ENCODE measurements around the gene SLC17A8.

DNA sequence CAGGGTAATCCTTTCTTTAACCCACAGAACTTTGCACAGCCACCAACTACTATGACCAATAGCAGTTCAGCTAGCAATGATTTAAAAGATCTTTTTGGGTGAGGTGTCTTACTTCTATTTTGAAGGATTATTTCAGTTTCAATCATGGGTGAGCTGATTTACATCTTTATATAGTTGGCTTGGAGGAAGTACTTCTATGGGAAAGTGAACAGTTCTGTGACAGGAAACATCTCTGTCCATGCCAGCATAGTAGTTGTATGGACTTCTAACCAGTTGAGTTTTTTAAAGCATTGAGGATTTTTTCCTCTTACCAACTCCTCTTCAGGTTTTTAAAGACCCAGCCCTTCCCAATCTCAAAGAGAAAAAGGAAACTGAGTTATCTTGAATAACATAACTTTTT is 17.8 kb upstream of the SLC17A8 start:
- TF ChIP-seq RBAK (tag by site-specific recombination; IDR thresholded peaks at IDR 0.05) (no peak), ZNF792 (tag by site-specific recombination; IDR thresholded peaks at IDR 0.05) (no peak), KLF1 (tag by site-specific recombination; IDR thresholded peaks at IDR 0.05) (no peak), ZBTB7A (tag by site-specific recombination; IDR thresholded peaks at IDR 0.05; ENCODE audit: low read depth) (no peak), HOXA7 (CRISPR knock-in tag; IDR thresholded peaks at IDR 0.05; ENCODE audit: borderline replicate concordance) (no peak), ZBTB17 (tag by site-specific recombination; IDR thresholded peaks at IDR 0.05) (no peak)
- TF ChIP-seq, protein P1, sequence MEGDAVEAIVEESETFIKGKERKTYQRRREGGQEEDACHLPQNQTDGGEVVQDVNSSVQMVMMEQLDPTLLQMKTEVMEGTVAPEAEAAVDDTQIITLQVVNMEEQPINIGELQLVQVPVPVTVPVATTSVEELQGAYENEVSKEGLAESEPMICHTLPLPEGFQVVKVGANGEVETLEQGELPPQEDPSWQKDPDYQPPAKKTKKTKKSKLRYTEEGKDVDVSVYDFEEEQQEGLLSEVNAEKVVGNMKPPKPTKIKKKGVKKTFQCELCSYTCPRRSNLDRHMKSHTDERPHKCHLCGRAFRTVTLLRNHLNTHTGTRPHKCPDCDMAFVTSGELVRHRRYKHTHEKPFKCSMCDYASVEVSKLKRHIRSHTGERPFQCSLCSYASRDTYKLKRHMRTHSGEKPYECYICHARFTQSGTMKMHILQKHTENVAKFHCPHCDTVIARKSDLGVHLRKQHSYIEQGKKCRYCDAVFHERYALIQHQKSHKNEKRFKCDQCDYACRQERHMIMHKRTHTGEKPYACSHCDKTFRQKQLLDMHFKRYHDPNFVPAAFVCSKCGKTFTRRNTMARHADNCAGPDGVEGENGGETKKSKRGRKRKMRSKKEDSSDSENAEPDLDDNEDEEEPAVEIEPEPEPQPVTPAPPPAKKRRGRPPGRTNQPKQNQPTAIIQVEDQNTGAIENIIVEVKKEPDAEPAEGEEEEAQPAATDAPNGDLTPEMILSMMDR (tag by site-specific recombination; IDR thresholded peaks at IDR 0.05): no peak
- TF ChIP-seq, protein P2, sequence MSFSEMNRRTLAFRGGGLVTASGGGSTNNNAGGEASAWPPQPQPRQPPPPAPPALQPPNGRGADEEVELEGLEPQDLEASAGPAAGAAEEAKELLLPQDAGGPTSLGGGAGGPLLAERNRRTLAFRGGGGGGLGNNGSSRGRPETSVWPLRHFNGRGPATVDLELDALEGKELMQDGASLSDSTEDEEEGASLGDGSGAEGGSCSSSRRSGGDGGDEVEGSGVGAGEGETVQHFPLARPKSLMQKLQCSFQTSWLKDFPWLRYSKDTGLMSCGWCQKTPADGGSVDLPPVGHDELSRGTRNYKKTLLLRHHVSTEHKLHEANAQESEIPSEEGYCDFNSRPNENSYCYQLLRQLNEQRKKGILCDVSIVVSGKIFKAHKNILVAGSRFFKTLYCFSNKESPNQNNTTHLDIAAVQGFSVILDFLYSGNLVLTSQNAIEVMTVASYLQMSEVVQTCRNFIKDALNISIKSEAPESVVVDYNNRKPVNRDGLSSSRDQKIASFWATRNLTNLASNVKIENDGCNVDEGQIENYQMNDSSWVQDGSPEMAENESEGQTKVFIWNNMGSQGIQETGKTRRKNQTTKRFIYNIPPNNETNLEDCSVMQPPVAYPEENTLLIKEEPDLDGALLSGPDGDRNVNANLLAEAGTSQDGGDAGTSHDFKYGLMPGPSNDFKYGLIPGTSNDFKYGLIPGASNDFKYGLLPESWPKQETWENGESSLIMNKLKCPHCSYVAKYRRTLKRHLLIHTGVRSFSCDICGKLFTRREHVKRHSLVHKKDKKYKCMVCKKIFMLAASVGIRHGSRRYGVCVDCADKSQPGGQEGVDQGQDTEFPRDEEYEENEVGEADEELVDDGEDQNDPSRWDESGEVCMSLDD (tag by site-specific recombination; IDR thresholded peaks at IDR 0.05): no peak
